ENCODE data around the gene DCUN1D2.

The DCUN1D2 gene

GRCh38 chr13:113457510-113457909, 33.0 kb downstream of the DCUN1D2 start:
- no peak for TF ChIP-seq CTCF (IDR thresholded peaks at IDR 0.05; ENCODE audit: insufficient read depth, missing control alignments)
- no peak for DNase-seq (ENCODE audit: insufficient read length, low spot score)
- no peak for FAIRE-seq

GRCh38 chr13:113456116-113456702, 34.3 kb downstream of the DCUN1D2 start:
- FAIRE-seq (no peak), DNase-seq (ENCODE audit: insufficient read length, low spot score) (no peak)
- TF ChIP-seq CTCF (IDR thresholded peaks at IDR 0.05; ENCODE audit: insufficient read depth, missing control alignments), result no peak

- no peak for TF ChIP-seq CTCF (IDR thresholded peaks at IDR 0.05; ENCODE audit: insufficient read depth, missing control alignments)
- DNase-seq (ENCODE audit: insufficient read length, low spot score), result no peak
- FAIRE-seq, result no peak
Observed at GRCh38 chr13:113455384-113455783, 35.1 kb downstream of the DCUN1D2 start.

- FAIRE-seq, result no peak
- TF ChIP-seq CTCF (IDR thresholded peaks at IDR 0.05; ENCODE audit: insufficient read depth, missing control alignments), result no peak
- no peak for DNase-seq (ENCODE audit: insufficient read length, low spot score)
Observed at GRCh38 chr13:113454936-113455335, 35.6 kb downstream of the DCUN1D2 start.

- FAIRE-seq (no peak), DNase-seq (ENCODE audit: insufficient read length, low spot score) (no peak)
- TF ChIP-seq CTCF (IDR thresholded peaks at IDR 0.05; ENCODE audit: insufficient read depth, missing control alignments), result no peak
Observed at GRCh38 chr13:113452942-113453901, 37.3 kb downstream of the DCUN1D2 start, which contains the start of gene ADPRHL1. Gene ADPRHL1, minus strand, starts transcription at chr13:113453488. Its CDS starts 51 bp downstream, at chr13:113453437.

GRCh38 chr13:113452466-113452865, 38.0 kb downstream of the DCUN1D2 start:
- no peak for TF ChIP-seq CTCF (IDR thresholded peaks at IDR 0.05; ENCODE audit: insufficient read depth, missing control alignments)
- peak; percentile 25 for FAIRE-seq
- no peak for DNase-seq (ENCODE audit: insufficient read length, low spot score)
